Fibroblast of lung (primary cell): ENCODE measurements around the gene SENP6. TPM values are rescaled to one million over a fixed set of nuclear protein-coding genes. Genes with fewer than 3 reads are reported as not detected.

Experiments used
- DNase-seq, 2 donors: peaks; one replicate each; pipeline versions ENCODE4 v3.0.0 to v3.0.0-alpha.2; 2010; ENCODE audit warnings: low read depth in 2 of 2
- H2AFZ ChIP-seq: 2 replicates; pipeline ENCODE4 v1.5.1; 2012; ENCODE audit warnings: low read length, control low read depth, inconsistent platforms
- H3K27ac ChIP-seq: 2 replicates; pipeline ENCODE4 v1.5.1; 2011; ENCODE audit warnings: low read length, control low read depth; ENCODE audit not compliant: insufficient read depth
- H3K27me3 ChIP-seq: 2 replicates; pipeline ENCODE4 v1.5.1; 2011; ENCODE audit warnings: mild to moderate bottlenecking, low read length; ENCODE audit not compliant: control insufficient read depth, insufficient read depth
- H3K36me3 ChIP-seq: 2 replicates; pipeline ENCODE4 v1.5.1; 2011; ENCODE audit warnings: low read length; ENCODE audit not compliant: control insufficient read depth, insufficient read depth
- H3K4me1 ChIP-seq: 2 replicates; pipeline ENCODE4 v1.5.1; 2011; ENCODE audit warnings: low read length; ENCODE audit not compliant: control insufficient read depth, insufficient read depth; ENCODE audit errors: extremely low read depth
- H3K4me2 ChIP-seq: 2 replicates; pipeline ENCODE4 v1.5.1; 2011; ENCODE audit warnings: low read length, control low read depth; ENCODE audit not compliant: insufficient read depth; ENCODE audit errors: extremely low read depth
- H3K4me3 ChIP-seq, 4 experiments: fragments of 200-600 bp in 1 of 4; sonication (generic) in 1 of 4; replicated peaks in 1 of 4; 2 replicates each; pipeline ENCODE4 v1.5.1; 2011 to 2016; ENCODE audit warnings: low read length in 4 of 4, low read depth in 3 of 4, mild to moderate bottlenecking in 3 of 4, control low read depth in 2 of 4, inconsistent platforms in 1 of 4, mixed read lengths in 1 of 4; ENCODE audit not compliant: insufficient read depth in 1 of 4; ENCODE audit errors: control extremely low read depth in 1 of 4
- H3K79me2 ChIP-seq: 2 replicates; pipeline ENCODE4 v1.5.1; 2012; ENCODE audit warnings: mild to moderate bottlenecking, low read length, inconsistent platforms; ENCODE audit not compliant: control insufficient read depth, insufficient read depth
- H3K9ac ChIP-seq: 2 replicates; pipeline ENCODE4 v1.5.1; 2011; ENCODE audit warnings: mild to moderate bottlenecking, low read length, control low read depth; ENCODE audit not compliant: insufficient read depth
- H3K9me3 ChIP-seq: 2 replicates; pipeline ENCODE4 v1.5.1; 2012; ENCODE audit warnings: low read depth, low read length; ENCODE audit not compliant: control insufficient read depth, insufficient read depth
- H4K20me1 ChIP-seq: 2 replicates; pipeline ENCODE4 v1.5.1; 2011; ENCODE audit warnings: low read length; ENCODE audit not compliant: control insufficient read depth, insufficient read depth; ENCODE audit errors: extremely low read depth
- EZH2 ChIP-seq: IDR thresholded peaks from 2 replicates; pipeline ENCODE4 v1.5.1; 2012; ENCODE audit warnings: low read length, control low read depth, mild to moderate bottlenecking; ENCODE audit errors: missing control alignments
- polyA plus RNA-seq, 2 donors: library from polyadenylated mRNA; depleted of rRNA in 1 of 2; stranded (reverse) in 1 of 2; unstranded in 1 of 2; fragments of >200 nt; gene quantifications; 2 replicates each; pipeline ENCODE4 v1.2.1, GENCODE V29; 2011 to 2012; ENCODE audit warnings: missing spikeins in 1 of 2
- total RNA-seq: library from RNA; depleted of rRNA; stranded (reverse); fragments of >200 nt; gene quantifications from 2 replicates; pipeline ENCODE4 v1.2.1, GENCODE V29; 2014
- TF ChIP-seq, protein P1 (sequence below), 2 donors: IDR thresholded peaks in 1 of 2; conservative IDR thresholded peaks in 1 of 2; 1 replicate in 1 of 2; 2 replicates in 1 of 2; pipeline ENCODE4 v1.5.1; 2011 to 2012; ENCODE audit warnings: low read length in 2 of 2, control low read depth in 1 of 2, inconsistent platforms in 1 of 2, low read depth in 1 of 2, mild to moderate bottlenecking in 1 of 2

SENP6 gene
- total and polyA plus RNA-seq, 2 donors (not counting 1 experiment from before 2014, with no cell fraction given) = 54.5 to 80.6 TPM

DNA sequence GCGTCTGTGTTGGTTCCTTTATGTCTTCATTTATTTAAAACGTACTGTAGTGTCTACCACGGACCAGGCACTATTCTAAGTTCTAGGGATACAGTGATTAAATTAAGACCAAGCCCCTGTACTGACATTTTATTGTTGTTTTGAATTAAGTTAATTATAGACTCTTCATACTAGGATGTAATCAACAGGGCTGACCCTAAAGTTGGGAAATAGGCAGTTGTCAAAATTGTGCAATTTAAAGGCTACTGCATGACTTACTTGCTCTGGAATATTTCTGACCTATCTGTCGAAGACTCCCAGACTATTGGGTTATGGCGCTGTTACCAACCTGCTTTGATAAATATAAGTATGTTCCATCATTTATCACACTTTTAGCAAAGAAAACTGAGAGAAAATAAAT, 154.0 kb downstream of the SENP6 start:
- H3K36me3 ChIP-seq = no peaks in the 10 kb centered on the region
- H3K4me2 ChIP-seq = no peak overlapping the region
- H3K9ac ChIP-seq = no peak overlapping the region
- no peaks in the 10 kb centered on the region for H3K9me3 ChIP-seq
- peaks cover 8% of the 10 kb centered on the region for H3K4me1 ChIP-seq
- H3K4me3 ChIP-seq = no peak overlapping the region
- H2AFZ ChIP-seq = no peak overlapping the region
- H4K20me1 ChIP-seq = no peaks in the 10 kb centered on the region
- H3K27ac ChIP-seq = no peak overlapping the region
- TF ChIP-seq, protein P1, sequence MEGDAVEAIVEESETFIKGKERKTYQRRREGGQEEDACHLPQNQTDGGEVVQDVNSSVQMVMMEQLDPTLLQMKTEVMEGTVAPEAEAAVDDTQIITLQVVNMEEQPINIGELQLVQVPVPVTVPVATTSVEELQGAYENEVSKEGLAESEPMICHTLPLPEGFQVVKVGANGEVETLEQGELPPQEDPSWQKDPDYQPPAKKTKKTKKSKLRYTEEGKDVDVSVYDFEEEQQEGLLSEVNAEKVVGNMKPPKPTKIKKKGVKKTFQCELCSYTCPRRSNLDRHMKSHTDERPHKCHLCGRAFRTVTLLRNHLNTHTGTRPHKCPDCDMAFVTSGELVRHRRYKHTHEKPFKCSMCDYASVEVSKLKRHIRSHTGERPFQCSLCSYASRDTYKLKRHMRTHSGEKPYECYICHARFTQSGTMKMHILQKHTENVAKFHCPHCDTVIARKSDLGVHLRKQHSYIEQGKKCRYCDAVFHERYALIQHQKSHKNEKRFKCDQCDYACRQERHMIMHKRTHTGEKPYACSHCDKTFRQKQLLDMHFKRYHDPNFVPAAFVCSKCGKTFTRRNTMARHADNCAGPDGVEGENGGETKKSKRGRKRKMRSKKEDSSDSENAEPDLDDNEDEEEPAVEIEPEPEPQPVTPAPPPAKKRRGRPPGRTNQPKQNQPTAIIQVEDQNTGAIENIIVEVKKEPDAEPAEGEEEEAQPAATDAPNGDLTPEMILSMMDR (conservative IDR thresholded peaks at IDR 0.05 in 1 of 2, IDR thresholded peaks at IDR 0.05 in 1 of 2; ENCODE audit: low read depth in 1 of 2, low read length in 2 of 2) = no peak
- TF ChIP-seq EZH2 = no peak
- no peak for DNase-seq
- H3K27me3 ChIP-seq = no peaks in the 10 kb centered on the region
- peaks cover 5% of the 10 kb centered on the region for H3K79me2 ChIP-seq

DNA sequence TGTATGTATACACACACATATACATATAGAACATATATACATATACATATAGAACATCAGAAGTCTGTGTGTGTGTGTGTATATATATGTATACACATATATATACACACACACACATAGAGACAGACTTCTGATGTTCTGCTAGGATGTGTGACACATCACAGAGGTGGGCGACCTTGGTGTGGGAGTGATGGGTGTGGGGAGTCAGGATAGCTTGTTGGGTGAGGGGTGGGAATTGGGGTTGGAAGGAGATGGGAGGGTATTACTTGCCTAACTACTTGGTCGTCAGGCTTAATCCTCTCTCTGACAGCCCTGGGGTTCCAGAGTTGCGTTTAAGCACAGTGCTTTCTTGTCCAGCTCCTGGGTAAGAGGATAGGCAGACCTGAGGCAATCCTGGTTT, 155.6 kb downstream of the SENP6 start:
- Histone ChIP-seq H4K20me1 (no peaks in the 10 kb centered on the region), H3K79me2 (peaks cover 2% of the 10 kb centered on the region), H2AFZ (no peak overlapping the region), H3K27ac (no peak overlapping the region), H3K4me2 (no peak overlapping the region), H3K4me3 (no peak overlapping the region), H3K4me1 (peaks cover 7% of the 10 kb centered on the region), H3K9me3 (no peaks in the 10 kb centered on the region), H3K27me3 (no peaks in the 10 kb centered on the region), H3K36me3 (no peaks in the 10 kb centered on the region), H3K9ac (no peak overlapping the region)
- DNase-seq = no peak
- no peak for TF ChIP-seq EZH2
- TF ChIP-seq, protein P1 (conservative IDR thresholded peaks at IDR 0.05 in 1 of 2, IDR thresholded peaks at IDR 0.05 in 1 of 2; ENCODE audit: low read depth in 1 of 2, low read length in 2 of 2) = no peak

DNA sequence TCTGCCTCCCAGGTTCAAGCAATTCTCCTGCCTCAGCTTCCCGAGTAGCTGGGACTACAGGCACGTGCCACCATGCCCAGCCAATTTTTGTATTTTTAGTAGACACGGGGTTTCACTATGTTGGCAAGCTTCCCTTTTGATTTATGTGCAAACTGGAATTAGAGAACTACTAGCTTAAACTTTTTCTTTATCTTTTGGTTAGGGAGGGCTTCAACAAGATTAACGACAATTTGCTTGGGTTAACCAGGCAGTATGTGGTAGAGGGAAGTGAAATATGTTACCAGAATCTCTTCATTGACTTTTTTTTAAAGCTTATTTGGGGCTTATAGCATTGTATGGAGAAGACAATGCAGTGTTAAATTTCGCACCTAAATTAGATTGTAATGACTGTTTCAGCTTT, 156.4 kb downstream of the SENP6 start:
- H3K4me3 ChIP-seq = no peak overlapping the region
- H3K27ac ChIP-seq = no peak overlapping the region
- no peak for DNase-seq
- no peaks in the 10 kb centered on the region for H3K36me3 ChIP-seq
- no peaks in the 10 kb centered on the region for H3K9me3 ChIP-seq
- no peak overlapping the region for H2AFZ ChIP-seq
- no peak for TF ChIP-seq EZH2
- H3K9ac ChIP-seq = no peak overlapping the region
- no peaks in the 10 kb centered on the region for H4K20me1 ChIP-seq
- H3K4me1 ChIP-seq = peaks cover 4% of the 10 kb centered on the region
- peaks cover under 1% of the 10 kb centered on the region for H3K79me2 ChIP-seq
- no peaks in the 10 kb centered on the region for H3K27me3 ChIP-seq
- no peak overlapping the region for H3K4me2 ChIP-seq
